Measurements from ENCODE around the gene RNF144A. TPM values are rescaled to one million over a fixed set of nuclear protein-coding genes. Genes with fewer than 3 reads are reported as not detected.

RNF144A gene
- total RNA-seq, 1 donor from 2014 or later = 0.26 TPM

GRCh38 chr2:7026742-7027141 is 109.5 kb downstream of the RNF144A start:
- TF ChIP-seq, protein P1, sequence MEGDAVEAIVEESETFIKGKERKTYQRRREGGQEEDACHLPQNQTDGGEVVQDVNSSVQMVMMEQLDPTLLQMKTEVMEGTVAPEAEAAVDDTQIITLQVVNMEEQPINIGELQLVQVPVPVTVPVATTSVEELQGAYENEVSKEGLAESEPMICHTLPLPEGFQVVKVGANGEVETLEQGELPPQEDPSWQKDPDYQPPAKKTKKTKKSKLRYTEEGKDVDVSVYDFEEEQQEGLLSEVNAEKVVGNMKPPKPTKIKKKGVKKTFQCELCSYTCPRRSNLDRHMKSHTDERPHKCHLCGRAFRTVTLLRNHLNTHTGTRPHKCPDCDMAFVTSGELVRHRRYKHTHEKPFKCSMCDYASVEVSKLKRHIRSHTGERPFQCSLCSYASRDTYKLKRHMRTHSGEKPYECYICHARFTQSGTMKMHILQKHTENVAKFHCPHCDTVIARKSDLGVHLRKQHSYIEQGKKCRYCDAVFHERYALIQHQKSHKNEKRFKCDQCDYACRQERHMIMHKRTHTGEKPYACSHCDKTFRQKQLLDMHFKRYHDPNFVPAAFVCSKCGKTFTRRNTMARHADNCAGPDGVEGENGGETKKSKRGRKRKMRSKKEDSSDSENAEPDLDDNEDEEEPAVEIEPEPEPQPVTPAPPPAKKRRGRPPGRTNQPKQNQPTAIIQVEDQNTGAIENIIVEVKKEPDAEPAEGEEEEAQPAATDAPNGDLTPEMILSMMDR (IDR thresholded peaks at IDR 0.05; ENCODE audit: insufficient read depth, low read length, severe bottlenecking) = no peak
- DNase-seq (ENCODE audit: low read depth) (no peak), FAIRE-seq (no peak)
- Histone ChIP-seq H3K4me3 (ENCODE audit: low read depth, low read length) (no peak overlapping the region), H3K36me3 (ENCODE audit: control insufficient read depth, insufficient read depth, low read length) (no peaks in the 10 kb centered on the region), H3K27me3 (ENCODE audit: control insufficient read depth, insufficient read depth, low read length) (no peaks in the 10 kb centered on the region)

DNA sequence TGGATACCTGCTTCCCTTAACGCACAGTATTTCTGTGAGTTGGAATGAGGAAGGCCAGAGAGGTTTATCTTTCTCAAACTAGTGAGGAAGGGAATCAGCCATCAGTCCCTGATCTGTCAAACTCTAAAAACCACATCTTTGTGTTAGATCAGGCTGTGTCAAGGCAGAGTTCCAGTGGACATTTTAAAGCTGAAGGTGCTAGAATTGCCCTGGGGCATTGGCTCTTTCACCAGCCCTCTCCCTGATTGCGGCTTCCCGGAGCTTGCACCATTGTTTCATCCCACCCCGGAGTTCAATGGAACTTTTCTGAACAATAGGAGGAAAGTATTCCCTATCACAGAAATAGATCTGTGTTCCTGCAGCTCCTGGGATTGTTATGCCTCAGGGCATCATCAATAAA is 110.2 kb downstream of the RNF144A start:
- H3K36me3 ChIP-seq (ENCODE audit: control insufficient read depth, insufficient read depth, low read length) = no peaks in the 10 kb centered on the region
- no peak for FAIRE-seq

GRCh38 chr2:7027956-7028655 is 110.9 kb downstream of the RNF144A start:
- no peak overlapping the region for H3K4me3 ChIP-seq (ENCODE audit: low read depth, low read length)
- no peak for FAIRE-seq

More for the DNA sequence above, 110.2 kb downstream of the RNF144A start:
- Histone ChIP-seq H3K4me3 (ENCODE audit: low read depth, low read length) (no peak overlapping the region), H3K27me3 (ENCODE audit: control insufficient read depth, insufficient read depth, low read length) (no peaks in the 10 kb centered on the region)
- TF ChIP-seq, protein P1 (IDR thresholded peaks at IDR 0.05; ENCODE audit: insufficient read depth, low read length, severe bottlenecking) = no peak
- no peak for DNase-seq (ENCODE audit: low read depth)

GRCh38 chr2:7028846-7029245 is 111.6 kb downstream of the RNF144A start:
- H3K36me3 ChIP-seq (ENCODE audit: control insufficient read depth, insufficient read depth, low read length) = no peaks in the 10 kb centered on the region
- H3K27me3 ChIP-seq (ENCODE audit: control insufficient read depth, insufficient read depth, low read length) = no peaks in the 10 kb centered on the region
- no peak overlapping the region for H3K4me3 ChIP-seq (ENCODE audit: low read depth, low read length)
- FAIRE-seq (no peak), DNase-seq (ENCODE audit: low read depth) (no peak)
- TF ChIP-seq, protein P1 (IDR thresholded peaks at IDR 0.05; ENCODE audit: insufficient read depth, low read length, severe bottlenecking) = no peak

More at GRCh38 chr2:7027956-7028655, 110.9 kb downstream of the RNF144A start:
- TF ChIP-seq, protein P1 (IDR thresholded peaks at IDR 0.05; ENCODE audit: insufficient read depth, low read length, severe bottlenecking) = no peak
- no peaks in the 10 kb centered on the region for H3K36me3 ChIP-seq (ENCODE audit: control insufficient read depth, insufficient read depth, low read length)
- no peak for DNase-seq (ENCODE audit: low read depth)
- H3K27me3 ChIP-seq (ENCODE audit: control insufficient read depth, insufficient read depth, low read length) = no peaks in the 10 kb centered on the region

DNA sequence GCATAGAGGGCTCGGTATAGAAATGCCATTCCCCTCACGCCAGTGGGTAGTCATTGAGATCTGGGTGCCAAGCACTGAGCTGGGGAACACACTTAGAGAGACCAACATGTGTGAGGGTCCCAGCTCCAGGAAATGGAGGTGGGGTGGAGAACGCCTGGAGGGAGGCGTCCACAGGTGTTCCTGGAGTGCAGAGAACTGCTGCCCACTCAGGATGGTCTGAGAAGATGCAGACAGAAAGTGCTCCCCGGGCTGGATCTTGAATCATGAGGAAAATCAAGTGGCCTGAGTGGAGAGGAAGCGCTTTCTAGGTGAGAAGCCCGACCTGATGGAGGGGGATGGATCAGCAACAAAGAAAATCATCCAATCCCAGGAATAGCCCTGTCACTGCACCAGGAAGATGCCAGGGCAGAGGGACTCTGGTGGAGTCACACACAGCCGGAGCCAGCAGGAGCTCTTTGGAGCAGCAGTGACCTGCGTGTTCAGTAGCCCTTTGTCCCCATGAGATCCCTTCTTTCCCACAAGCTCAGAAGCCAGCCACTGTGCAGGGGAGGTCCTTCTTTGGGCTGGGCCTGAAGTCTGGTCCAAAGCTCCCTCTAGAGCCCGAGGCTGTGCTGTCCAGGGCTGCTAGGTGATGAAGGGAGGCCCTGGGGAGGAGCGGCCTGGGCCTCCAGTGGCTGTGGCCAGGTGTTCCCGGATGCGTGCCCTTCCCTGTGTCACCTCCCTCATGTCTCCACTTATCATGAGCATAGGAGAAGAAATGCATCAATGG is 112.3 kb downstream of the RNF144A start:
- TF ChIP-seq, protein P1 (IDR thresholded peaks at IDR 0.05; ENCODE audit: insufficient read depth, low read length, severe bottlenecking) = no peak

More for the DNA sequence above, 112.3 kb downstream of the RNF144A start:
- DNase-seq (ENCODE audit: low read depth) (no peak), FAIRE-seq (no peak)
- Histone ChIP-seq H3K36me3 (ENCODE audit: control insufficient read depth, insufficient read depth, low read length) (no peaks in the 10 kb centered on the region), H3K4me3 (ENCODE audit: low read depth, low read length) (no peak overlapping the region), H3K27me3 (ENCODE audit: control insufficient read depth, insufficient read depth, low read length) (no peaks in the 10 kb centered on the region)
